Left renal pelvis (tissue), 4 donors: ENCODE results near the gene SDC1. TPM values are rescaled to one million over a fixed set of nuclear protein-coding genes. Genes with fewer than 3 reads are reported as not detected.

ENCODE experiments used
- DNase-seq, 4 donors: peaks; one replicate each; pipeline ENCODE4 v3.0.0-alpha.2; 2013; ENCODE audit warnings: low read depth in 4 of 4, low spot score in 3 of 4
- polyA plus RNA-seq, 4 donors: library from polyadenylated mRNA; unstranded; fragments of 120-200 nt; gene quantifications; one replicate each; pipeline ENCODE4 v1.2.1, GENCODE V29; 2013; ENCODE audit not compliant: insufficient read length in 4 of 4

SDC1 gene
- polyA plus RNA-seq, 4 donors: 20.7 to 31.5 (median 27.3) TPM

DNA sequence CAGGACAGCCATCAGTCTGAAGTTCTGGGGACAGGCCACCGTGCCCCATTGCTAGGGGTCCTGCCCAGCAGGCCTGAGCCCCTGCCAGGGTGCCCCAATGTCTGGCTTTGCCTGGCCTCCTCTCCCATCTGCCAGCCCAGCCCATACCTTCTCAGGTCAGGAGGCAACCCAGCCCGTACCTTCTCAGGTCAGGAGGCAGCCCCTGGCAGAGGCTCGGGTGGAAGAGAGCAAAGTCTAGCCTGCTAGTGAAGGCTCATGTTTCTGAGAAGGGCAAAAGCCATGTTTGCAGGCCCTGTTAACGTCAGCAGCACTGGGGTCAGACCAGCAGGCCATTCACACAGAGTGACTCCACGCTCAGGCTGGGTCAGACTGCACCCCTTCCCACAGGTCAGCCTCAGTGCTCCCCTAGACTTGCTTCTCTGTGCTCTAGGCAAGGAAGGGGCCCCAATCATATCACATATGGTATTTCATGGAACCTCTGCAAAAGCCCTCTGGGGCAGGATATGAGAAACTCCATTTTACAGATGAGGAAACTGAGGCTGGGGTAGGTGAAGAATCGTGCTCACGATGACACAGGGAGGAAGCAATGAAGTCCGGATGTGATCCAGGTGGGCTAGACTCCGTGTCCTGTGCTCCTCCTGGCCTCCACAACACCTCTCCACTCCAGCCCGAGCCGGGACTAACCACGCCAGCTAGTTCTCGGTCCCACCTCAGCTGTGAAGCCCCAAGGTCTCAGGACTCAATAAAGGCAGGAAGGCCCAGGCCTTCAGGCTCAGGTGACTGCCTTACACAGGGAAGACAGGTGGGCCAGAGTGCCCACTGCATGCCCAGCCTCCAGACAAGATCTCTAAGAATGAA is 9.5 kb downstream of the SDC1 start:
- DNase-seq: no peak

DNA sequence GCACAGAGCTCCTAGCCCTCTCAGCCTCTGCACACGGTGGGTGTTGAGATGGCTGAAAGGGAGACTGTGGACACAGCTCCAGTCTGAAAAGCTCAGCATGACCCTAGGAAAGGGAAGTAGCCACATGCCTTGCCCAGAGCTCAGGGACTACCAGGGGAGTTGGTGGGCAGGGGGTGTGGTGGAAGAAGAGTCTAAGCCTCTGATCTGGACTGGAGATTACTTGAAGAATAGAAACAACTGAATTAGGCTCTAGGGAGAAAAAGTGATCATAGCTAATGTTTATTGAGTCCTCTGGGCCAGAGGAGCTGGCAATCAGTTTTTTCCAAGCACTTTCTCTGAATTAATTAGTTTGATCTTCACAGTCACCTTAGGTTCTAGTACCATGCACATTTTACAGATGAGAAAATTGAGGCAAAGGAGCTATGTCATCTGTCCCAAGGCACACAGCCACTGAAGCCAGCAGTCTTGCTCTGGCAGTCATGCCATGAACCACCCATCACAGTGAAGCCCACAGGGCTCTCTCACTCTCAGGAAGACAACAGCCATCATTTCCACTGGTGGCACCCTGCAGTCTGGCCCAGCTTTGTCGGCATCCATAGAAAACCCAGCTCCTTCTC is 10.3 kb downstream of the SDC1 start:
- DNase-seq: no peak

DNA sequence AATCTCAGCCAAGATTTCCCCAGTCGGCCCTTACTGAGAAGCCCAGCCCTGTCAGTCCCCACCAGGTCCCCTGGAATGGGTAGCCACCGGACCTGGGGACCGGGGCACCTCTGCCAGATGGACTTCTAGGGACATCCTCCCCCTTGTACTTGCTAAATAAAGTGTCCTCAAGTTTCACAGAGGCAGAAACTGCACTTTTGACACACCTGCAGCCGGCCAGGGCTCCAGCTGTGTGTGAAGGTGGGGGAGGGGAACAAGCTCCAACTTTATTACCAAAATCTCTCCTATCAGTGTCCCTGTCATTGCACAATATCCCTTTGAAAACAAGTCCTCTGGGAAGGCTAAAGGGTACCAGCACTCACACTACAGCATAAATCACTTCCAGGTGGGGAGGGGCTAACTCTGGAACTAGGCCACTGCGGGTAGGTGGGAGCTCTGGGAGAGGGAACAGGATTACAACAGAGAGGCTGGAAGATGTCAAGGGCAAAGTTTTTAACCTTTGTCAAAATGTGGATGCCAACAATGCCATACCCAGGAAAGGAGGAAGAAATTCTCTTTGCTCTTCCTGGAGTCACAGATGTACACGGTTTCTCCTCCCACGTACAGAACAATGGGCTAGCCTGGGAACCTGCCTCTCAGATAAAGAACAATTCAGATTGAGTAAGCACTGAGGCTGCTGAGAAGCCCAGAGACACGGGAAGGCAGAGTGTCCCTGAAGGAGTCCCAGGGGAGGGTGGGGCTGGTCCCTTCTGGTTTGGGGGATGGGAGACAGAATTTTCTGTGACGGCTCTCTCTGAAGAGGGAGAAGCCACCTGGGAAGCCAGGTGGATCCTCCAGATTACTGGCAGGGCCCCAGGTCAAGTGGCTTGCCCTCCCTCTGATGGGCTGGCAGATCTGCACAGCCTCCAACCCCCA is 11.0 kb downstream of the SDC1 start:
- DNase-seq: no peak

DNA sequence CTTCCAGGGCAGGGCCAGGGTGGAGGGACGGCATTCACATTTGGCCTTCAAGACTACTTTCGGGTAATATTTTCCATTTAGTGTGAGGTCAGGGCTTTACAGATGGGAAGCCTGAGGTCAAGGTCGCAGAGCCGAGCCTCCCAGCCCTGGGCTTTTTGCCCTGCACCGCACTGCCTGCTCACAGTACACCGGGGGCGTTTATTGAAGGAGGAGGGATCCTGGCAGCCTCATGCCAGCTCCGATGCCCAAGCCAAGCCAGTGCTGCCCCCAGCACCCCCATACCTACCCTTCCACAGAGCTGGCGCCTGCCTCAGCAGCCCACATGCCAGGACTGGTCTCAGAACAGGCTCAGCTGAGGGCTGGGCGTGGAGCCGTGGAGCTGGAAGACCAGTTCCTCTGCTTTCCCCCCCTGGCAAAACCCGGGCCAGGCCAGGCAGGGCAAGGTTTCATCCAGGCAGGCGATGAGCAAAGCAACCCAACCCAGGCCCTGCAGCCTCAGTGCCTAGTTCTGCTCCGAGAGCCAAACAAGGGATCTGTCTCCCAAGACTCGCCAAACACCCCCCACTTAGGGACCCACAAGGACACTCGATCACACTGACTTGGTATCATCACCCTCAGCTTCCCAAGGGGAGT is 11.9 kb downstream of the SDC1 start:
- no peak for DNase-seq

DNA sequence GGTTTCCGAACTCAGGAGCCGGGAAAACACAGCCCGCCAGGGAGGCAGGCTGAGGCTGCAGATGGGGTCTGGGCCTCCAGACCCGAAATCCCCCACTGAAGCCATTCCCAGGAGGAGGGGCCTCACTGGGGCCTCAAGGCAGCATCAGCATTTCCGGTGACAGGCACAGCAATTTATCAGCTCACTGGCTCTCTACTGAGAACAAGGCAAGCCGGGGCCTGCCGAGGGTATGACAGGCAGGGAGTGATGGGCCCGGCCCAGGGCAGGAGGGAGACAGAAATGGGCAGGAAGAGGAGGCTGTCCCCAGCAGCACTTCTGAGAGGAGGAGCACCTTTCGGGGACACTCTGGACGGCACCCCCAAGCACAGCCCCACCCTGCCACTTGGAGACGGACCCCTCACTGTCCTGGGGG is 12.5 kb downstream of the SDC1 start:
- DNase-seq: peak in 2 of 4 donors; percentile 64 to 68

DNA sequence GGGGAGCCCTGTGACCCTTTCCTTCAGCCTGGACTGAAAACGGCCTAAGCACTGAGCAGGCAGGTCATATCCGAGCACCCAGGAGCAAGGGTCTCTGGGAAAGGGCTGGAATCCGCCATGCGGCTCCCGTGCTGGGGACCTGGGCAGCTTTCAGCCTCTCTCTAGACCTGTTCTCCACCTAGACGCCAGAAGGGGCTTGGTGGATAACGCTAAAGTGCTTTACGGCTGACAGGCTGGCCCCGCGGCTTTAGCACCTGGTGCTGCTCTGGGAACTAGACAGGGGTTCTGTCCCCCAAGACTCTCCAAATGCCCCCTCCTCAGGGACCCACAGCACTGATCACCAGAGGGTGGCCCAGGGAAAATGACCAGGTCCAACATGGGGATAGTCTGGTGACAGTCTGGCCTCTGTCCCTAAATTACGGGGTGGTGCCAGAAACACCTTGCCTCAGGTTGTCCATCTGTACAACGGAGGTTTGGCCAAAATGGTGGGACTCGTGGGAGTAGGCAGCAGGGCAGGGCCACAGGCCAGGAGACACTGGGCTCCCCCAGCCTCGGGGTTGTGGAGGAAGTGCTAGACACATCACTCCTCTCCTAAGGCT is 13.0 kb downstream of the SDC1 start:
- no peak for DNase-seq

DNA sequence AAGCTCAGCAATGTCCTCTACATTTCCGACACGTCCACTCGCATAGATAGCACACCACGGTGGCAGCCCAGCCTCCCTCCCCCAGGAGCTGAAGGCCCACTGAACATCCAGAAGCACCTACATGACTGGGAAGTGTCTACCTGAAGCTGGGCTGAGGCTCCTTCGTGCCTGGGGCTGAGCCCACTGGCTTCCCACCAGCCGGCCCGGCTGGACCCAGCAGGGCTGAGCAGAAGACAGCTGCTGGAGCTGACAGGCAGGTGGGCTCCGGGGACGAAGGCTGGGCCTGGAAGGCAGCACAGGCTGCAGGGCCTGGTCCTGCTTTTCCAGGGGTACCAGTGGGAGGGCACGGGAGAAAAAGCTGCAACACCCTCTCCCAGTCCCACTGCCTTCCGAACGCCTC is 13.5 kb downstream of the SDC1 start:
- DNase-seq: no peak

DNA sequence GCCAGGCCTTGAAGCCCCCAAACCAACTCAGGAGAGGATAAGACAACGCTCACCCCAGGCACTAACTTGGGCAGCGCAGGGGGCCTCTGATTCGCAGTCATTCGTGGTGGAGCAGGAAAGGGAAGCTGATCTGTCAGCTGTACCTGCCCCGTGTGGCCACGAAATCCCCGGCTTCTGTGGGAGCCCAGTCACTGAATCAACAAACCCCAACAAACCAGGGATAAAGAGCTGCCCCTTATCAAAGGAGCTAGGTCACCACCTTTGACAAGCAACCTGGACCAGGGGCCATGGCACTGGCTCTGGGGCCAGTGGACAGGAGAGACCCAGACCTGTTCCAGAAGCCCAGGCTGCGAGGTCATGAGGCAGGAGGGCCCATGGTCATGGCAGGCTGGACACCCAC is 14.5 kb downstream of the SDC1 start:
- DNase-seq: no peak

DNA sequence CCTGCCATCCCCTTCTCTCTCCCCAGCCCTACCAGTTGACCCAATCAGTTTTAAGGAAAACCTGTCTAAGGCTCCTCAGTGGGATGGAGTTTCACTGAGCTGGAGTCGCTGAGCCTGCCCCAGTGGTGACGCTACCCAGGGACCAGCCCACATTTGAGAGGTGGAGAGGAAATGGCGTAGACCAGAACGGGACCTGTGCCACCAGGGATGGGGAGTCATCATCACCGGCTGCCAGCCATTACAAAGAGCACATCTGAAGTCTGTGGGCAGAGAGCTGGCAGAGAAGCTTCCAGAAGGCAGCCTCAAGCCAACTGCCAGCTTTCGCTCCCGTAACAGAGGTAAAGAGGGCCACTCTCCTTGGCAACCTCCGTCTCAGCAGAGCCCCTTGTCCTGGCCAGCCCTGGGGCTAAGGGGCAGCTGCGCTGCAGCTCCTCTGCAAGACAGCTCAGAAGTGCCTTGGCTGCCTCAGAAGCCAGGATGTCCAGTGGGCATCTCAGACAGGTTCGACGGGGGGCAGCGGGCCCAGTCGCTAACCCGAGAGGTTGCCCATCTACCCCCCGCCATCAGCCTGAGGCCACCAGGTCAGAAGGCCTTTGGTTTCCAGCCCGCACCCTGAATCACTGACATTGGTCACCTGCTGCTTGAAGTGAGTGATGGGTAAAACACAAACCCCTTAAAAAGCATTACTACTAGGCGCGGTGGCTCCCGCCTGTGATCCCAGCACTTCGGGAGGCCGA is 15.4 kb downstream of the SDC1 start:
- DNase-seq: no peak

DNA sequence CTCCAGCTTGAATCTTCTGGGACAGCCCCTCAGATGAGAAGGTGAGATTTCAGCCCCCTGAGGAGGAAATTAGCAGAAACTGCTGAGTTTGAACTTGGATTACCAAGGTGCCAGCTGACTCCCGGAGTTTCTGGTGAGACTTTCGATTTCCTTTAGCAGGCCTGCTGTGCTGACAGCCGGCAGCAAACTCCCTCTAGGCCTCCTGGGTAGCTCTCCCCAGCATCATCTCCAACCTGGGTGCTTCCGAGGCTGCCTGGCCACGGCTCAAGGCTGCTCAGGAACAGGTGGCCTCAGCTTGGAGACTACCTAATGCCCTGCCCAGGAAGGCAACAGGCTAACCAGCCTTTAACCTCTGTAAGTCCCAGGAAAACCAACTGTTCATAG is 16.5 kb downstream of the SDC1 start:
- DNase-seq: no peak

DNA sequence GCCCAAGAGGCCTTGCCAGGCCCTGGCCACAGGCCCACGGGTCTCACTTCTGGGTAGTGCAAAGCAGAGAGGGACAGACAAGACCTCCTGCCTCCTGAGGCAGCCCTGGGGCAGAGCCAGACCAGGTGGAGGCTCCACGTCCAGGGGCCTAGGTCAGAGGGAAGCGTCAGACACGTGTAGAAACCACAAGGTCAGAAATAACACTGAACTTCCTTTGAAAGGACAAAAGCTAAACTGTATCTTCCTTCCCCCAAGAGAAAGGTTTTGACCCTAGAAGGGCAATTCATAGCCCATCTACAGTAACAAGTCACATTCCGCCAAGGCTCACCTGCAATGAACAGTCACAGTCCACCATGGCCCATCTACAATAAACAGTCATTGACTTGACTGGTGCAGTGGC is 17.9 kb downstream of the SDC1 start:
- DNase-seq: no peak

DNA sequence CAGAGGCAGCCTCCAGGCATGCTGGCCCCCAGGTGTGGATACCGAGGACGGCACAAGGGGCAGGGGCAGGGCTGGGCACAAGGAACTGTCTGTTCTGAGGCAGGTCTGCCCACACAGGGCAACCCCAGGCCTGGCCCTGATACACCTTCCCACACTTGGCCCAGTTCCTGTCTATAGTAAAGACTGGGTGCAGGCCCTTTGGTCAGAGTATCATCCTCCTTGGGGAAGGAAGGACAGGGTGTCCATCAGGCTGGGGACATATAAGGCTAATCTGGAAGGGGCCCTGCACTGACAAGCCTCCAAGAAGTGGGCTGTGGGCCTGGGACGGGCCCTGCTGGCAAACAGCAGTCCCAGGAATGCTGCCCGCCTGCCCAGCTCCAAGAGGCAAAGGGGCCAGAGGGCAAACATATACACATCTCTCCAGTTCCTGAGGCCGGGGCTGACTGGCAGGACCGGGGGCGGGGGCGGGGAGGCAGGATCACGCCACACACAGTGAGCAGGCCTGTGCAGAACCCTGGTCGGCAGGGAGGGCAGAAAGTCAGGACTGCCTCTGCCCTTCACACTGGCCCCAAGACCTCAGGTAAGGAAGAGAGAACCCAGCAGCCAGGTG is 18.9 kb downstream of the SDC1 start:
- DNase-seq: no peak

DNA sequence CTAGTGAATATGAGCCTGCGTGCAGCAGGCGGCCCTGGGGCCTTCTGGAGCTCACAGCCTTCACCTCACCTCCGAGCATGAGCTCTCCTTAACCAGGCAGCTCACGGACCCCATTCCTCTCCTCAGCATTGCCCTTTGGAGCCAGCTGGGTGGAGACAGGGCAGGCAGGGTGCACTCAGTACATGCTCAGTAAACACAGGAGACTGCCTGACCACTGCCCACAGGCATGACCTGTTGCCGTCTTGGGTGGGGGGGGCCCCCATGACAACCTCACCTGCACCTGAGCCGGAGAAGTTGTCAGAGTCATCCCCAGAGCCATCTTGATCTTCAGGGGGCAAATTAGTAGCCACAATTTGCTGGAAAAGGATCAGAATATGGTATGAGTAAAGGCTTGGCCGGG is 19.9 kb downstream of the SDC1 start:
- DNase-seq: no peak

DNA sequence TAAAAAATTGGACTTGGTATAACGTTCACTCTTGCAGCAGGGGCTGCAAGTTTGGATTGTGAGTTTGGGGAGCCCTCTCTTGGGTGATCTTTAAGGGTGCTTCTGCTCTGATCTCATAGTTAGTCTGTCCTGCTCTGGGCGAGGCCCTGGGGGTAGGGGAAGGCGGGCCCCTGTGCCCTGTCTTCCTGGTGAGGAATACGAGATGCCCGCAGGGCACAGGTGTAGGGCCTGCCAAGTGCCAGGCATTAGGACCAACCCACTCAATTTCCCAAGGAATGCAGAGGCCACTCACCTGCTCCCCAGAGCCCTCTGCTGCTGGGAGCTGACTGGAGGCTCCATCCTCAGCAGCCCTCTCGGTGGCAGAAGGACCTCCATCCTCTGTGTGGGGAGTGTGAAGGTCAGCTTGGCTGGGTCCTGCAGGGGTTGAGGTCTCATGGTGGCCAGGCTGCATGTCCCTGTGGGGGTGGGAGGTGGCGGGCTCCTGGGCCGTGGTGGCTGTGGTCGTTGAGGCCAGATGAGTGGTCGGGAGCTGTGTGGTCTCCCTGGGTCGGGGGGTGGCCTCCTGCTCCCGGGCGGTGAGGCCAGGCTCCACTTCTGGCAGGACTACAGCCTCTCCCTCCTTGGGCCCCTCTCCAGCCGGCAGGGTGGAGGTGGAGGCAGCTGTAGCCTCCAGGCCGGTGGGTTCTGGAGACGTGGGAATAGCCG is 21.3 kb downstream of the SDC1 start:
- DNase-seq: no peak

DNA sequence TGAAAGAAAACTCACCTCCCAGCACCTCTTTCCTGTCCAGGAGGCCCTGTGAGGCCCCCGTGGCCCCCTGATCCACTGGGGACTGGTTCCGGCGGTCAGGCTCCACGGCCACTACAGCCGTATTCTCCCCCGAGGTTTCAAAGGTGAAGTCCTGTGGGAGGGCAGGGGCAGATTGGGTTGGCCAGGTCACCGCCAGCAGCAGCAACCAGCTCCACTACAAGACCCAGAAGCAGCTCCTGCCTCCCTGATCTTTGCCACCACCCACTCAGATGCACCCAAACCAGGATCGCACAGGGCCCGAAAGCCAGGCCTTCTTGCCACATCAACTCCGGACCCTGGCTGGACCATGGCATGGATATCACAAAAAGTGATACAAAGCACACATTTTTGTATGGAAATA is 21.9 kb downstream of the SDC1 start:
- no peak for DNase-seq

DNA sequence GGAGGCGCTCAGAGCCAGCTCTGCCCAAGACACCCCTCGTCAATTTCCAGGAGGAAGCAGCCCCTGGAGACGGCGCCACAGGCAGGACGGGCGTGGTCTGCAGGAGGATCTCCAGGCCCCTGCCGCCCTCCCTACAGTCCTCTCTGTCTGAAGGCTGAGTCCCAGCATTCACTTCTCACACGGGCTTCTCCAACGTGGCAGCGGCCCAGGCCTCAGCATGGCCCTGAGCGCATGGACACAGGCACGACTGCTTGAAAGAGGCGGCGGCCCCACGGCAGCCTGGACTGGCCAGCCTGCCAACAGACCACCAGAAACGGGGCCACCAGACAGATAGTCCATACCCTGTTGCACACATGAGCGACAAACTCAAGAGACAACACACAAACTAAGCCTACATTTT is 23.3 kb downstream of the SDC1 start:
- DNase-seq: no peak

DNA sequence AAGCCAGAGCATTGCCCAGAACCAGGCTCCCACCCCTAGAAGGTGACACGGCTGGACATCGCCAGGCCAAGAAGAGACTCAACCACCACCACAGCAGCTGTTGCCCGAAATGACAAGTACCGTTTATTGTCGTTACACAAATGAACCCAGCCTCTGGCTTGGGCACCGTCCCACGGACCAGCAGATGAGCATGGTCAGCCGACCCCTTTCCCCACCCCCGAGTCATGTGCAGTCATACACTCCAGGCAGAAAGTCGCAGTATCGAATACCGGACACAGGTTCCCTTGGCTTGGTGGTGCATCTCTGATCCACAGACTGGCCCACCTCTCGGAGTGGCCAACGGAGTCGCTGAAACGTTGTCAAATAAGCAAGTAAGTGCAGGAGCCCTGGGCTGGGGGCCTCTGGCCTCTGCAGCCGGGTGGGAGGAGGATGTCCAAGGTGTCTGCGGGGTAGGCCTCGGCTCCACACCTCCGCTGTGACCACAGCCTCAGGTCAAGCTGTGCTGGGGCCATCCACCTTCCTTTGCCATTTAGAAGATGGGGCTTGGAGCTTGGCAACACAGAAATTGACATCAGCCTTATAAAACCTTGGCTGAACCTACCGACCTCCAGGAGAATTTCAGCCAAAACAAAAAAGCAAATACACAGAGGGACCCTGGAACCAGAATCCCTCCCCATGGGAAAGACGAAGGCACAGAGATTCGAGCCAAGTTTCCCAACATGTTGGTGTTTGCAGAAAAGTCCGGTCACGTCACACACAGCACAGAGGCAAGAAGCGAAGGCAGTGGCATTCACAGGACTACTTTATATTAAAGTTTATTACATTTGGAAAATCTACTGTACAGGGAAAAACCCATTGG is 24.0 kb downstream of the SDC1 start:
- DNase-seq: no peak
